DOHH2 (cell line): ENCODE measurements around the gene CAMK2D.

Experiments
- H3F3A ChIP-seq: fragments of 200-600 bp; sonication (generic), shearing (Covaris generic); 2 replicates; pipeline ENCODE4 v1.6.0; 2016; ENCODE audit warnings: antibody characterized with exemption, mild to moderate bottlenecking; ENCODE audit not compliant: control insufficient read depth, insufficient read depth
- H3K27ac ChIP-seq: fragments of 200-600 bp; sonication (generic); 2 replicates; pipeline ENCODE4 v1.5.1; 2014; ENCODE audit warnings: low read depth, mild to moderate bottlenecking, low read length, moderate library complexity
- H3K27me3 ChIP-seq: fragments of 200-600 bp; sonication (generic); 2 replicates; pipeline ENCODE4 v1.6.1; 2014; ENCODE audit warnings: mild to moderate bottlenecking, low read length, mixed read lengths; ENCODE audit not compliant: control insufficient read depth
- H3K36me3 ChIP-seq: fragments of 200-600 bp; sonication (generic); 2 replicates; pipeline ENCODE4 v1.6.1; 2014; ENCODE audit warnings: mild to moderate bottlenecking, low read length, moderate library complexity, mixed read lengths; ENCODE audit not compliant: control insufficient read depth
- H3K4me1 ChIP-seq: fragments of 200-600 bp; sonication (generic); 2 replicates; pipeline ENCODE4 v1.6.1; 2014; ENCODE audit warnings: mild to moderate bottlenecking, low read length, mixed read lengths; ENCODE audit not compliant: control insufficient read depth
- H3K4me2 ChIP-seq: fragments of 200-600 bp; sonication (generic); 2 replicates; pipeline ENCODE4 v1.6.0; 2014; ENCODE audit warnings: mild to moderate bottlenecking, low read length, moderate library complexity
- H3K4me3 ChIP-seq: fragments of 200-600 bp; sonication (generic); 2 replicates; pipeline ENCODE4 v1.5.1; 2014; ENCODE audit warnings: mild to moderate bottlenecking, low read length, mixed read lengths
- H3K79me2 ChIP-seq: fragments of 200-600 bp; sonication (generic); 2 replicates; pipeline ENCODE4 v1.6.1; 2014; ENCODE audit warnings: mild to moderate bottlenecking, low read length, mixed read lengths; ENCODE audit not compliant: control insufficient read depth
- H3K9me2 ChIP-seq: fragments of 200-600 bp; sonication (generic); replicated peaks from 2 replicates; pipeline ENCODE4 v1.6.1; 2014; ENCODE audit warnings: mild to moderate bottlenecking, low read length, mixed read lengths; ENCODE audit not compliant: control insufficient read depth
- H3K9me3 ChIP-seq: fragments of 200-600 bp; sonication (generic); 2 replicates; pipeline ENCODE4 v1.6.1; 2014; ENCODE audit warnings: antibody characterized with exemption, low read length, mixed read lengths; ENCODE audit not compliant: control insufficient read depth, insufficient read depth
- H4K20me1 ChIP-seq: fragments of 200-600 bp; sonication (generic); 2 replicates; pipeline ENCODE4 v1.6.0; 2014; ENCODE audit warnings: low read depth, mild to moderate bottlenecking, antibody characterized with exemption, low read length, moderate library complexity; ENCODE audit not compliant: control insufficient read depth, insufficient read depth
- CTCF ChIP-seq: fragments of 200-600 bp; sonication (generic); IDR thresholded peaks from one replicate; pipeline ENCODE4 v1.5.1; 2014; ENCODE audit warnings: antibody characterized with exemption, mild to moderate bottlenecking, low read depth, low read length; ENCODE audit not compliant: poor library complexity, severe bottlenecking
- EZH2phosphoT487 ChIP-seq: fragments of 200-600 bp; sonication (generic); IDR thresholded peaks from 2 replicates; pipeline ENCODE4 v1.6.1; 2017; ENCODE audit warnings: borderline replicate concordance, mild to moderate bottlenecking, antibody characterized with exemption, low read length, moderate library complexity, mixed read lengths

CAMK2D gene

DNA sequence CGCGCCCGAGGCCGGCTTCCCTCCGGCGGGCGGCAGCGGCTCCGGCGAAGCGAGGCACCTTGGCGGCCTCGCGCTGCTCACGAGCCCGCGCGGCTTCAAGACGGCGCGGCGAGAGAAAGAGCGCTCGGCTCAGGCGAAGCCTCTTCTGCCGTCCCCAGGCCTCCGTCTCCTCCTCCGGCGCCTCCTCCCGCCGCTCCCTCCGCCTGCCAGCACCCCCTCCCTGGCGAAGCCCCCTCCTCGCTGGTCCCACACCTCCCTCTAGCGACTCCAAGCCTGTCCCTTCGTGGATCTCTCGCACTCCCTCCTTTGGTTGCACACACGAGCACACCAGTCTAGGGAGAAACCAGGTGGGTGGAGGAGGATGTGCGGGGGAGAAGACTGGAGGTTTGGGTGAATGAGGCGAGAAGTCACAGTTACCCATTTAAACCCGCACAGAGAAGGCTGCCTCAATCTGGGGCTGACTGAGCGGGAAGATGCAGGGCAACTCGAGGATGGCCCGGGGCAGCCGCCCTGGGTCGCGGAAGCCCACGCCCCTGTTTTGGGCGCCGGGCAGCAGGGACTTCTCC, at the start of gene CAMK2D:
Gene CAMK2D (minus strand): TSS at position 119 of the 566 bp plus-strand sequence. CDS start 670 bp downstream, outside the sequence.
- Histone ChIP-seq H3K36me3 (peaks cover 43% of the 10 kb centered on the region), H3K4me2 (peak within 1 kb of the TSS; percentile 90), H3K27ac (peak within 1 kb of the TSS; percentile 98), H3K4me3 (peak within 1 kb of the TSS; percentile 94), H3K9me3 (no peaks in the 10 kb centered on the region), H3K79me2 (peaks cover 51% of the 10 kb centered on the region), H3K4me1 (peaks cover 29% of the 10 kb centered on the region), H4K20me1 (peaks cover 10% of the 10 kb centered on the region; the same call in 1 of the 2 replicates), H3K9me2 (no peaks in the 10 kb centered on the region), H3F3A (peaks cover 6% of the 10 kb centered on the region; the same call in 1 of the 2 replicates), H3K27me3 (no peaks in the 10 kb centered on the region)
- TF ChIP-seq EZH2phosphoT487: no peak
- peak; percentile 71 for TF ChIP-seq CTCF

DNA sequence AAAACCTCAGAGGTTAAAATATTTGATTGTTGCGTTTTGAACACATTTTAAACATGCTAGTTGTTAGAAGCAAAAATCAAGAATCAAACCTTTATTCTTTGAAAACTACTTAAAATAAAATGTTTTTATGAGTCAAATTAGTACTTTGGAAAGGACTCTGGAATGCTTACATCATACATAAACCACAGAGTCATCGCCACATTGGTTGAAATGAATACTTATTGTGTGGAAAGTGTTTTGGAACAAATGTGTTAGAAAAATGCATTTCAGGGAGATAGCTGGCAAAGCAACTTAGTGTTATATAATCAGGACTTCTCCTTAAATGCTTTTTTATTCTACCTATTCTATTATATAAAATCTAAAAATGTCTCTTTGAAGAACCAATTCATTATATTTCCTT, 49.4 kb upstream of the CAMK2D start:
- Histone ChIP-seq H3K4me2 (no peak overlapping the region), H3F3A (no peaks in the 10 kb centered on the region), H3K27me3 (no peaks in the 10 kb centered on the region), H3K36me3 (no peaks in the 10 kb centered on the region), H3K9me2 (no peaks in the 10 kb centered on the region), H3K9me3 (no peaks in the 10 kb centered on the region), H4K20me1 (no peaks in the 10 kb centered on the region), H3K79me2 (no peaks in the 10 kb centered on the region), H3K4me1 (no peaks in the 10 kb centered on the region), H3K27ac (no peak overlapping the region), H3K4me3 (no peak overlapping the region)
- no peak for TF ChIP-seq CTCF
- no peak for TF ChIP-seq EZH2phosphoT487

- Histone ChIP-seq H3K36me3 (no peaks in the 10 kb centered on the region), H3K79me2 (no peaks in the 10 kb centered on the region), H3K4me1 (no peaks in the 10 kb centered on the region), H3K27ac (no peak overlapping the region), H3K9me3 (no peaks in the 10 kb centered on the region), H3K27me3 (no peaks in the 10 kb centered on the region), H3K9me2 (no peaks in the 10 kb centered on the region), H3K4me2 (no peak overlapping the region), H3F3A (no peaks in the 10 kb centered on the region), H4K20me1 (no peaks in the 10 kb centered on the region), H3K4me3 (no peak overlapping the region)
- TF ChIP-seq EZH2phosphoT487 (no peak), CTCF (no peak)
These were observed 47.8 kb upstream of the CAMK2D start for GRCh38 chr4:113809311-113809710.
